Trophoblast cell (in vitro differentiated cells and primary cell): ENCODE measurements around the gene GDNF.

Experiments
- DNase-seq, 2 donors: peaks; one replicate each; pipeline ENCODE4 v3.0.0-alpha.2; 2016
- H2AFZ ChIP-seq: 2 replicates; pipeline ENCODE4 v1.6.1; 2013; ENCODE audit warnings: low read length, moderate library complexity, mild to moderate bottlenecking; ENCODE audit not compliant: insufficient read depth, poor library complexity
- H2AK5ac ChIP-seq: 2 replicates; pipeline ENCODE4 v1.6.1; 2013; ENCODE audit warnings: mild to moderate bottlenecking, low read length
- H2BK120ac ChIP-seq: 2 replicates; pipeline ENCODE4 v1.6.1; 2013; ENCODE audit warnings: low read length, mild to moderate bottlenecking, moderate library complexity; ENCODE audit not compliant: insufficient read depth, poor library complexity
- H2BK12ac ChIP-seq: 2 replicates; pipeline ENCODE4 v1.6.1; 2013; ENCODE audit warnings: mild to moderate bottlenecking, low read length, moderate library complexity
- H2BK5ac ChIP-seq: 2 replicates; pipeline ENCODE4 v1.6.1; 2013; ENCODE audit warnings: low read length, low read depth, moderate library complexity, mild to moderate bottlenecking; ENCODE audit not compliant: poor library complexity
- H3K14ac ChIP-seq: 2 replicates; pipeline ENCODE4 v1.6.1; 2013; ENCODE audit warnings: mild to moderate bottlenecking, low read length
- H3K18ac ChIP-seq: 2 replicates; pipeline ENCODE4 v1.6.1; 2013; ENCODE audit warnings: mild to moderate bottlenecking, low read length
- H3K23ac ChIP-seq: 2 replicates; pipeline ENCODE4 v1.6.1; 2013; ENCODE audit warnings: low read length
- H3K27ac ChIP-seq: 2 replicates; pipeline ENCODE4 v1.5.1; 2013; ENCODE audit warnings: low read depth, mild to moderate bottlenecking, inconsistent platforms, low read length, moderate library complexity
- H3K27me3 ChIP-seq: 2 replicates; pipeline ENCODE4 v1.6.1; 2013; ENCODE audit warnings: inconsistent platforms, mild to moderate bottlenecking, low read length, moderate library complexity; ENCODE audit not compliant: insufficient read depth
- H3K36me3 ChIP-seq, 2 experiments: 1 replicate in 1 of 2; 2 replicates in 1 of 2; pipeline ENCODE4 v1.6.1; 2013; ENCODE audit warnings: low read length in 2 of 2, mild to moderate bottlenecking in 2 of 2, moderate library complexity in 1 of 2; ENCODE audit not compliant: insufficient read depth in 2 of 2, control insufficient read depth in 1 of 2
- H3K4ac ChIP-seq: 2 replicates; pipeline ENCODE4 v1.6.1; 2013; ENCODE audit warnings: low read depth, mild to moderate bottlenecking, low read length, moderate library complexity
- H3K4me1 ChIP-seq, 2 experiments: 1 replicate in 1 of 2; 2 replicates in 1 of 2; pipeline ENCODE4 v1.6.1; 2013; ENCODE audit warnings: low read length in 2 of 2, mild to moderate bottlenecking in 2 of 2, moderate library complexity in 1 of 2; ENCODE audit not compliant: insufficient read depth in 2 of 2, control insufficient read depth in 1 of 2
- H3K4me2 ChIP-seq: 2 replicates; pipeline ENCODE4 v1.6.1; 2013; ENCODE audit warnings: inconsistent platforms, mild to moderate bottlenecking, low read length, moderate library complexity
- H3K4me3 ChIP-seq: 2 replicates; pipeline ENCODE4 v1.5.1; 2013; ENCODE audit warnings: mild to moderate bottlenecking, low read depth, low read length, inconsistent platforms
- H3K79me1 ChIP-seq: one replicate; pipeline ENCODE4 v1.6.1; 2013; ENCODE audit warnings: low read length
- H3K79me2 ChIP-seq: 2 replicates; pipeline ENCODE4 v1.6.1; 2013; ENCODE audit warnings: low read length, mild to moderate bottlenecking; ENCODE audit not compliant: control insufficient read depth, insufficient read depth, poor library complexity
- H3K9ac ChIP-seq: 2 replicates; pipeline ENCODE4 v1.6.1; 2013; ENCODE audit warnings: mild to moderate bottlenecking, low read length
- H3K9me3 ChIP-seq: 2 replicates; pipeline ENCODE4 v1.6.1; 2013; ENCODE audit warnings: low read depth, mild to moderate bottlenecking, control low read depth, inconsistent platforms, low read length; ENCODE audit not compliant: insufficient read depth
- H4K12ac ChIP-seq: 2 replicates; pipeline ENCODE4 v1.6.1; 2013; ENCODE audit warnings: low read depth, mild to moderate bottlenecking, low read length, moderate library complexity
- H4K8ac ChIP-seq: 2 replicates; pipeline ENCODE4 v1.6.1; 2013; ENCODE audit warnings: low read depth, mild to moderate bottlenecking, low read length, moderate library complexity
- H4K91ac ChIP-seq: one replicate; pipeline ENCODE4 v1.6.1; 2013; ENCODE audit warnings: low read depth, mild to moderate bottlenecking, low read length, moderate library complexity
- WGBS: extraction: QIAGEN DNeasy Blood & Tissue Kit; methylation state at CpG from one replicate; pipeline ENCODE4 v1.1.7; 2013; ENCODE audit warnings: missing lambda C conversion rate; ENCODE audit not compliant: insufficient read length, insufficient coverage; ENCODE audit errors: extremely low coverage; 5-methylcytosine and 5-hydroxymethylcytosine counted together

Gene GDNF

DNA sequence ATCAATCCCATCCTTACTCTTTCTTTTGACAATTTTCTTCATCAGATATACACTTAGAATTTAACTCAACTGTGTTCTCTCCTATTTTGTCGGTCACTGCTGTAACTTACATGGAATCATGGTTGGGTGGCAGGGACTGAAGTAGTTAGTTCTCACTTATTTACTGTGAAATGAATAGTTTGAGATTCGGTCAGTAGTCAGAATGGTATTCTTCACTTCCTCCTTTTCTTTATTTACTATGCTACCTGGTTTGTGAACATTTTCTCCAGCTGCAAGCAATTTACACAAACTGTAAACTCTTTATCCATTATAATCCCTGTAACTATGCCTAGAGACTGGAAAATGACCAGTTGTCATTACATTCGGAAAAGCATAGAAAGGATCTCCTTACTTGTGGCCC lies 41.5 kb upstream of the GDNF start:
- Histone ChIP-seq H2AK5ac (no peak overlapping the region), H3K14ac (no peak overlapping the region), H3K79me1 (no peaks in the 10 kb centered on the region), H3K27ac (no peak overlapping the region), H3K4me2 (no peak overlapping the region), H3K27me3 (no peaks in the 10 kb centered on the region), H3K23ac (no peak overlapping the region), H3K4me3 (no peak overlapping the region), H2BK12ac (no peak overlapping the region), H3K36me3 (no peaks in the 10 kb centered on the region), H4K8ac (no peak overlapping the region), H2BK120ac (no peak overlapping the region), H3K79me2 (no peaks in the 10 kb centered on the region), H3K9me3 (no peaks in the 10 kb centered on the region), H2BK5ac (no peak overlapping the region), H3K4ac (no peak overlapping the region), H2AFZ (no peak overlapping the region), H4K12ac (no peak overlapping the region), H4K91ac (no peak overlapping the region), H3K18ac (no peak overlapping the region), H3K9ac (no peak overlapping the region), H3K4me1 (no peaks in the 10 kb centered on the region)
- no peak for DNase-seq
- no CpG with 5 or more reads among the region's 3 CpGs for WGBS

DNA sequence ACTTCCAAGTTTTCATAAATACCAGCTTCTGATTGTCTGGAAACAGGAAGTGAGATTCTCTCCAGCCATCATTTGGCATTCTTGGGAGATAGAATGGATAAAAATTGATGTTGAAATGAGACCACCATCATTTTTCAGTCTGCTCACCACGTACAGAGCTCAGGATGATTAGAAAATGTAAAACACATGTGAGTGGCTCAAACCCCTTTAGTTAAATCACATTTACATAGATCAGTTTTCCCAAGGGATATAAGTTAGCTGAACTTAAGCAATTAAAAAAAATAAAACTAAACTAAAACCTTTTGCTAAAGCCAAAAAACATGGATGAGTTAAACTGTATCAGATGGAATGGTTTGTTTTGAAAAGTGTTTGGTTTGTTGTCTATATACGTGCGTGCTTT lies 37.1 kb upstream of the GDNF start:
- 100% methylated on average over 2 of the region's 3 CpGs for WGBS
- no peak overlapping the region for H3K14ac ChIP-seq
- no peak overlapping the region for H2BK12ac ChIP-seq
- peaks cover 3% of the 10 kb centered on the region for H3K9me3 ChIP-seq
- no peak overlapping the region for H4K8ac ChIP-seq
- H3K18ac ChIP-seq: no peak overlapping the region
- no peak overlapping the region for H4K12ac ChIP-seq
- no peak overlapping the region for H3K9ac ChIP-seq
- H2AK5ac ChIP-seq: no peak overlapping the region
- no peaks in the 10 kb centered on the region for H3K36me3 ChIP-seq
- no peaks in the 10 kb centered on the region for H3K79me1 ChIP-seq
- H3K4me3 ChIP-seq: no peak overlapping the region
- DNase-seq: no peak
- no peak overlapping the region for H3K4ac ChIP-seq
- H3K79me2 ChIP-seq: no peaks in the 10 kb centered on the region
- H3K4me2 ChIP-seq: no peak overlapping the region
- H3K23ac ChIP-seq: no peak overlapping the region
- no peak overlapping the region for H2AFZ ChIP-seq
- H3K27ac ChIP-seq: no peak overlapping the region
- no peaks in the 10 kb centered on the region for H3K4me1 ChIP-seq
- H4K91ac ChIP-seq: no peak overlapping the region
- no peak overlapping the region for H2BK5ac ChIP-seq
- no peaks in the 10 kb centered on the region for H3K27me3 ChIP-seq
- H2BK120ac ChIP-seq: no peak overlapping the region

DNA sequence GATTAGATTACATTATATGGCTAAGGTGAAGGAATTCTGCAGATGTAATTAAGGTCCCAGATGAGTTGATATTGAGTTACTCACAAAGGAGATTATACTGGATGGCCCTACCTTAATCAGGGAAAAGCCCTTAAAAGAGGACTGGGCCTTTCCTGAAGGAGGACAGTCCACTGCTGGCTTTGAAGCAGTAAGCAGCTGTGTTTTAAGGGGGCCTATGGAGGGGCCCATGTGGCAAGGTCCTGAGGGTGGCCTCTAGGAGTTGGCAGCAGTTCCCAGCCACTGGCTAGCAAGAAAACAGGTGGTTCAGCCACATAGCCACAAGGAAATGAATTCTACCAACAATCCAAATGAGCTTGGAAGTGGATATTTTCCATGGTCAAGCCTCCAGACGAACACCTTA lies 36.4 kb upstream of the GDNF start:
- Histone ChIP-seq H3K4me2 (no peak overlapping the region), H4K12ac (no peak overlapping the region)

DNA sequence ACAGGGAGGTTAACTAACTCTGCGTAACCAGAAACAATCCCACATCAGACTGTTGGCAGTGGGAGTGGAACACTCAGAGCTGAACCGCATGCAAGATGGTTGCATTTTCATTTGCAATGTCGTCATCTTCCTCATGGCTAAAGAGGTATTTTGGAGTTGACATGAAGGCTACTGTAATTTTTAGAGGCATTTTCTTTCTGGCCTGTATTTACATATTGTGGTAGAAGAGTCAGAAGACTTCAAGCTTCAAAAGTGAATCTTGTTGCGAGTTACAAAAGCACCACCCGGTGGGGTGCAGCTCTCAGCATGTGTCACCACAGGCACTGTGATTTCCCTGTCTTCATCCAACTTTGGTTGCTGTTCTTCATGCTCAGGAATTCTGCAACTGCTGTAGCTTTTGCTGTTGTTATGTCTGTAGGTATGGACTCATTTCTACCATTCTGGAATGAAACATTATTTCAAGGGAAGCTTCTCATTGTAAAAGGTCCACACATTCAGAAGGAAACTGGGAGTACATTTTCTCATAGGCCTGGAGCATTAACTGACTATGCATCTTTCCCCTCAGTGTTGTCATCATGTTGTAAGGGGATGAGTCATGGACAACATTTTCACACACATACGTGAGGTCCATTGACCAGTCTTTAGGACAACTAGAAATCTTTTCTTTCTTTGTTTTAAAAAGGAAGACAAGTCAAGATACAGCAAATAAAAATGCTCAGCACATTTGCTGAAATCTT lies 35.4 kb upstream of the GDNF start:
- H2AFZ ChIP-seq: no peak overlapping the region
- peak in 1 of 2 donors; percentile 25 for DNase-seq

More for the DNA sequence above, 36.4 kb upstream of the GDNF start:
- no peaks in the 10 kb centered on the region for H3K27me3 ChIP-seq
- no peak overlapping the region for H2AFZ ChIP-seq
- no peak overlapping the region for H2BK120ac ChIP-seq
- peaks cover 3% of the 10 kb centered on the region for H3K9me3 ChIP-seq
- H3K4me3 ChIP-seq: no peak overlapping the region
- H4K8ac ChIP-seq: no peak overlapping the region
- H3K79me1 ChIP-seq: no peaks in the 10 kb centered on the region
- no peak overlapping the region for H3K18ac ChIP-seq
- H3K79me2 ChIP-seq: no peaks in the 10 kb centered on the region
- no peak for DNase-seq
- no CpG with 5 or more reads among the region's 1 CpG for WGBS
- H3K36me3 ChIP-seq: no peaks in the 10 kb centered on the region
- H4K91ac ChIP-seq: no peak overlapping the region
- no peak overlapping the region for H3K4ac ChIP-seq
- no peak overlapping the region for H3K27ac ChIP-seq
- no peak overlapping the region for H3K9ac ChIP-seq
- no peaks in the 10 kb centered on the region for H3K4me1 ChIP-seq
- H3K14ac ChIP-seq: no peak overlapping the region
- H3K23ac ChIP-seq: no peak overlapping the region
- H2BK12ac ChIP-seq: no peak overlapping the region
- no peak overlapping the region for H2BK5ac ChIP-seq
- H2AK5ac ChIP-seq: no peak overlapping the region

More for the DNA sequence above, 35.4 kb upstream of the GDNF start:
- Histone ChIP-seq H3K4ac (no peak overlapping the region), H2BK120ac (no peak overlapping the region), H3K27ac (no peak overlapping the region), H3K4me1 (no peaks in the 10 kb centered on the region), H2AK5ac (no peak overlapping the region), H4K12ac (no peak overlapping the region), H3K9ac (no peak overlapping the region), H2BK12ac (no peak overlapping the region), H3K14ac (no peak overlapping the region), H3K18ac (no peak overlapping the region), H3K36me3 (no peaks in the 10 kb centered on the region), H4K8ac (no peak overlapping the region), H3K4me2 (no peak overlapping the region), H4K91ac (no peak overlapping the region), H3K79me1 (no peaks in the 10 kb centered on the region), H3K27me3 (no peaks in the 10 kb centered on the region), H3K79me2 (no peaks in the 10 kb centered on the region), H3K9me3 (peaks cover 3% of the 10 kb centered on the region), H2BK5ac (no peak overlapping the region), H3K23ac (no peak overlapping the region), H3K4me3 (no peak overlapping the region)
- WGBS: no CpG with 5 or more reads among the region's 6 CpGs
